Vagina (tissue), 2 donors: Measurements from ENCODE around the gene LIMA1. TPM values are rescaled to one million over a fixed set of nuclear protein-coding genes. Genes with fewer than 3 reads are reported as not detected.
A peak's percentile ranks its signal among the peaks of the same experiment; 100 is the strongest.

ENCODE experiments used
- DNase-seq, 2 donors: peaks; one replicate each; pipeline ENCODE4 v3.0.0-alpha.2; 2017; ENCODE audit errors: extremely low spot score in 2 of 2
- H3K27ac ChIP-seq: fragments of 200-600 bp; sonication (generic); one replicate; pipeline ENCODE4 v1.5.1; 2019
- H3K27me3 ChIP-seq: fragments of 200-600 bp; sonication (generic); one replicate; pipeline ENCODE4 v1.5.1; 2019
- H3K36me3 ChIP-seq, 2 donors: fragments of 200-600 bp; sonication (generic); one replicate each; pipeline ENCODE4 v1.5.1; 2017 to 2019
- H3K4me1 ChIP-seq: fragments of 200-600 bp; sonication (generic); one replicate; pipeline ENCODE4 v1.5.1; 2019
- H3K4me3 ChIP-seq, 2 donors: fragments of 200-600 bp; sonication (generic); 1 replicate in 1 of 2; 2 replicates in 1 of 2; pipeline ENCODE4 v1.5.1; 2016 to 2019
- H3K9me3 ChIP-seq: fragments of 200-600 bp; sonication (generic); one replicate; pipeline ENCODE4 v1.5.1; 2019
- CTCF ChIP-seq, 3 experiments: fragments of 450-650 bp in 2 of 3; fragments of 200-600 bp in 1 of 3; sonication (generic) in 1 of 3; IDR thresholded peaks; one replicate each; pipeline ENCODE4 v1.5.1; 2017 to 2019; ENCODE audit warnings: antibody characterized with exemption in 3 of 3, mild to moderate bottlenecking in 2 of 3, moderate library complexity in 2 of 3
- POLR2A ChIP-seq, 2 donors: fragments of 450-650 bp; IDR thresholded peaks; one replicate each; pipeline ENCODE4 v1.6.1; 2017; ENCODE audit warnings: antibody characterized with exemption in 2 of 2, mild to moderate bottlenecking in 2 of 2, moderate library complexity in 2 of 2
- POLR2AphosphoS5 ChIP-seq, 2 donors: sonication (generic); formaldehyde crosslinking; IDR thresholded peaks; one replicate each; pipeline ENCODE4 v1.9.0; 2017; ENCODE audit warnings: antibody characterized with exemption in 2 of 2, mild to moderate bottlenecking in 2 of 2, low read depth in 1 of 2; ENCODE audit not compliant: insufficient read depth in 1 of 2
- intact Hi-C: fragments of 100-400 bp; cut with DNase I; formaldehyde crosslinking; loops from one replicate; pipeline ENCODE4 v1.15.1; 2023
- total RNA-seq: library from RNA; depleted of rRNA; stranded (reverse); fragments of >200 nt; gene quantifications from one replicate; pipeline ENCODE4 v1.2.3, GENCODE V29; 2016

Gene LIMA1
- total RNA-seq, 1 donor from 2014 or later: 99.2 TPM

DNA sequence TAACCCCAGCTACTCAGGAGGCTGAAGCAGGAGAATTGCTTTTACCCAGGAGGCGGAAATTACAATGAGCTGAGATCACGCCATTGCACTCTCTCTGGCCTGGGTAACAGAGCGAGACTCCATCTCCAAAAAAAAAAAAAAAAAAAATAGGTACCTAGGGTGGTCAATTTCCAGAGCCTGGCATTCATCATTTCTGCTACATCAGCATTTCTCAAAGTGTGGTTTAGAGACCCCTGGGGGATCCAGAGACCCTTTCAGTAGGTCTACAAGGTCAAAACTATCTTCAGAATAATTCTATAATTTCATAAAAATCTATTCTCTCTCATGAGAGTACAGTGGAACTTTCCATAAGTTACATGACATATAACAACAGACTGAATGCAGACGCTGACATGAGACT, 136.0 kb downstream of the LIMA1 start:
- no peak for DNase-seq
- intact Hi-C loops: no loop called here
- Histone ChIP-seq H3K36me3 (no peaks in the 10 kb centered on the region), H3K9me3 (no peaks in the 10 kb centered on the region), H3K4me3 (no peak overlapping the region), H3K4me1 (peaks cover 22% of the 10 kb centered on the region), H3K27ac (no peak overlapping the region), H3K27me3 (no peaks in the 10 kb centered on the region)
- TF ChIP-seq CTCF (IDR thresholded peaks at IDR 0.05) (no peak), POLR2A (IDR thresholded peaks at IDR 0.05) (no peak), POLR2AphosphoS5 (IDR thresholded peaks at IDR 0.05; ENCODE audit: insufficient read depth in 1 of 2, low read depth in 1 of 2) (no peak)

- Histone ChIP-seq H3K27me3 (no peaks in the 10 kb centered on the region), H3K4me3 (no peak overlapping the region), H3K27ac (no peak overlapping the region), H3K4me1 (peaks cover 6% of the 10 kb centered on the region), H3K9me3 (no peaks in the 10 kb centered on the region), H3K36me3 (peaks cover 0 to 10% of the 10 kb centered on the region in 2 donors)
- DNase-seq: no peak
- intact Hi-C loops: no loop called here
- TF ChIP-seq POLR2A (IDR thresholded peaks at IDR 0.05) (no peak), CTCF (IDR thresholded peaks at IDR 0.05) (no peak)
These were observed 137.9 kb downstream of the LIMA1 start for GRCh38 chr12:50145439-50145838.

DNA sequence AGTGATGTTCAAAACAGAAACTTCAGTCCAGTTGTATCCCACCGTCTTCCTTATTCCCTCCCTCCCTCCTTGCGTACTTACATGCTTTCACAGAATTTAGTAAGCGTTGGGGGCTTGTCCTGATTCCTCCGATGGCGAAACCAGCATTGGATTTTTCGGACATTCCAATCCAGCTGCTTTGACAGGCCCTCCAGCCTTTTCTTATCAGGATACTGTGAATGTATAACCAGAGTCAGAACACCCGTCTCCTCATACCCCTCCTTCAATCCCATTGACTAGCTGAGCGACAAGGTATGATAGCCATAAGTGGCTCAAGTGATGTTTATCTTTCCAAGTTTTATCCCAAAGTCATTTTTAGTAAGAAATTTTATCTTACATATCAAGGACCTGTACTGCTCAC, 140.3 kb downstream of the LIMA1 start:
- peaks cover 0 to 19% of the 10 kb centered on the region in 2 donors for H3K36me3 ChIP-seq
- TF ChIP-seq POLR2A (IDR thresholded peaks at IDR 0.05) (no peak), POLR2AphosphoS5 (IDR thresholded peaks at IDR 0.05; ENCODE audit: insufficient read depth in 1 of 2, low read depth in 1 of 2) (no peak), CTCF (IDR thresholded peaks at IDR 0.05) (no peak)
- H3K9me3 ChIP-seq: no peaks in the 10 kb centered on the region
- no peak overlapping the region for H3K27ac ChIP-seq
- no peaks in the 10 kb centered on the region for H3K27me3 ChIP-seq
- DNase-seq: no peak
- intact Hi-C loops: no loop called here
- H3K4me1 ChIP-seq: peaks cover 6% of the 10 kb centered on the region
- H3K4me3 ChIP-seq: no peak overlapping the region

DNA sequence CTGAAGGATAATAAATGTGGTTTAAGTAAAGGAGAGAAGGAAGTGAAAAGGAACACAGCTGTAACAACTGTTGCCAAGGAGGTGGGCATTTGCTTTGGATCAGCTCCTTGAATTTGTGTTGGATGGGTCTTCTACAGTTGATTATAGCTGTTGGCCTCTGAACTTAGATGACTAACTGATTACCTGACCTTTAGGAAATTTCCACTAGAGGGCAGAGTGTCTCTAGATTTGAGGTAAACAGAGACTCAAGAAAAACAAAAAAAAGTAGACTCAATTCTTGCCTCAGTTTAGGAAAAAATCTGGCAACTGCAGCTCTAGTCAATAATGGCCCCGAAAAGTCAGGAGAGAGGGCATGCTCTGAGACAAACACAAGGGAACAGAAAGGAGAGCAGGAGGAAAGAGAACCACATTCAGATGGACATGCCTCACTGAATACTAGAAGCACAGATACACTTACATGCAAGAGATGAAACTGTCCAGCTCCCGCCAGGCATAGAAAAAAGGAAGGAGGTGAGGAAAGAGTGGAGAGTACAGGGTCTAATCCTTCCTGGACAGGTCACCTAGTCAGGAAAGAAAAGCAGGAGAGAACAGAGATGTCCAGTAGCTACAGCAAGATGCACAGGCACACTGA, 150.7 kb downstream of the LIMA1 start:
- intact Hi-C loops: no loop called here
- Histone ChIP-seq H3K4me1 (no peaks in the 10 kb centered on the region), H3K27ac (no peak overlapping the region), H3K27me3 (no peaks in the 10 kb centered on the region), H3K36me3 (peaks cover 0 to 39% of the 10 kb centered on the region in 2 donors), H3K9me3 (no peaks in the 10 kb centered on the region), H3K4me3 (no peak overlapping the region)
- TF ChIP-seq CTCF (IDR thresholded peaks at IDR 0.05) (peak in 1 of 3 experiments; percentile 47), POLR2AphosphoS5 (IDR thresholded peaks at IDR 0.05; ENCODE audit: insufficient read depth in 1 of 2, low read depth in 1 of 2) (no peak)
- no peak for DNase-seq

GRCh38 chr12:50129290-50129689, 154.0 kb downstream of the LIMA1 start:
- Histone ChIP-seq H3K4me3 (no peak overlapping the region), H3K36me3 (peaks cover 0 to 41% of the 10 kb centered on the region in 2 donors), H3K9me3 (no peaks in the 10 kb centered on the region), H3K27me3 (no peaks in the 10 kb centered on the region), H3K27ac (no peak overlapping the region), H3K4me1 (peaks cover 14% of the 10 kb centered on the region)
- intact Hi-C loops: no loop called here
- no peak for DNase-seq
- TF ChIP-seq POLR2A (IDR thresholded peaks at IDR 0.05): no peak
- no peak for TF ChIP-seq POLR2AphosphoS5 (IDR thresholded peaks at IDR 0.05; ENCODE audit: insufficient read depth in 1 of 2, low read depth in 1 of 2)
- no peak for TF ChIP-seq CTCF (IDR thresholded peaks at IDR 0.05)
